ENCODE measurements around the gene CMTM4.

Gene CMTM4

GRCh38 chr16:66682271-66682670 lies 14.3 kb downstream of the CMTM4 start:
- H3K27ac ChIP-seq: no peak overlapping the region
- no peak for TF ChIP-seq CTCF (conservative IDR thresholded peaks at IDR 0.05)
- TF ChIP-seq ZFX (IDR thresholded peaks at IDR 0.05): no peak

GRCh38 chr16:66681676-66682075 lies 14.9 kb downstream of the CMTM4 start:
- no peak overlapping the region for H3K27ac ChIP-seq
- TF ChIP-seq CTCF (conservative IDR thresholded peaks at IDR 0.05): no peak
- no peak for TF ChIP-seq ZFX (IDR thresholded peaks at IDR 0.05)

GRCh38 chr16:66678337-66678736 lies 18.2 kb downstream of the CMTM4 start:
- TF ChIP-seq ZFX (IDR thresholded peaks at IDR 0.05) (no peak), CTCF (conservative IDR thresholded peaks at IDR 0.05) (no peak)
- H3K27ac ChIP-seq: no peak overlapping the region

- TF ChIP-seq ZFX (IDR thresholded peaks at IDR 0.05): no peak
- TF ChIP-seq CTCF (conservative IDR thresholded peaks at IDR 0.05): no peak
- no peak overlapping the region for H3K27ac ChIP-seq
These were observed 18.7 kb downstream of the CMTM4 start for GRCh38 chr16:66677836-66678235.

- no peak for TF ChIP-seq CTCF (conservative IDR thresholded peaks at IDR 0.05)
- no peak for TF ChIP-seq ZFX (IDR thresholded peaks at IDR 0.05)
- no peak overlapping the region for H3K27ac ChIP-seq
These were observed 19.4 kb downstream of the CMTM4 start for GRCh38 chr16:66677179-66677578.

- H3K27ac ChIP-seq: no peak overlapping the region
- TF ChIP-seq CTCF (conservative IDR thresholded peaks at IDR 0.05) (no peak), ZFX (IDR thresholded peaks at IDR 0.05) (no peak)
These were observed 19.9 kb downstream of the CMTM4 start for GRCh38 chr16:66676599-66676998.

GRCh38 chr16:66673691-66674090 lies 22.9 kb downstream of the CMTM4 start:
- TF ChIP-seq ZFX (IDR thresholded peaks at IDR 0.05): no peak
- TF ChIP-seq CTCF (conservative IDR thresholded peaks at IDR 0.05): no peak
- H3K27ac ChIP-seq: peak overlapping the region; percentile 38
